Vagina (tissue), 2 donors: ENCODE measurements around the gene FNDC3A. TPM values are rescaled to one million over a fixed set of nuclear protein-coding genes. Genes with fewer than 3 reads are reported as not detected.

Source experiments
- DNase-seq, 2 donors: peaks; one replicate each; pipeline ENCODE4 v3.0.0-alpha.2; 2017; ENCODE audit errors: extremely low spot score in 2 of 2
- H3K27ac ChIP-seq: fragments of 200-600 bp; sonication (generic); one replicate; pipeline ENCODE4 v1.5.1; 2019
- H3K27me3 ChIP-seq: fragments of 200-600 bp; sonication (generic); one replicate; pipeline ENCODE4 v1.5.1; 2019
- H3K36me3 ChIP-seq, 2 donors: fragments of 200-600 bp; sonication (generic); one replicate each; pipeline ENCODE4 v1.5.1; 2017 to 2019
- H3K4me1 ChIP-seq: fragments of 200-600 bp; sonication (generic); one replicate; pipeline ENCODE4 v1.5.1; 2019
- H3K4me3 ChIP-seq, 2 donors: fragments of 200-600 bp; sonication (generic); 1 replicate in 1 of 2; 2 replicates in 1 of 2; pipeline ENCODE4 v1.5.1; 2016 to 2019
- H3K9me3 ChIP-seq: fragments of 200-600 bp; sonication (generic); one replicate; pipeline ENCODE4 v1.5.1; 2019
- POLR2A ChIP-seq, 2 donors: fragments of 450-650 bp; IDR thresholded peaks; one replicate each; pipeline ENCODE4 v1.6.1; 2017; ENCODE audit warnings: antibody characterized with exemption in 2 of 2, mild to moderate bottlenecking in 2 of 2, moderate library complexity in 2 of 2
- POLR2AphosphoS5 ChIP-seq, 2 donors: sonication (generic); formaldehyde crosslinking; IDR thresholded peaks; one replicate each; pipeline ENCODE4 v1.9.0; 2017; ENCODE audit warnings: antibody characterized with exemption in 2 of 2, mild to moderate bottlenecking in 2 of 2, low read depth in 1 of 2; ENCODE audit not compliant: insufficient read depth in 1 of 2
- intact Hi-C: fragments of 100-400 bp; cut with DNase I; formaldehyde crosslinking; loops from one replicate; pipeline ENCODE4 v1.15.1; 2023
- total RNA-seq: library from RNA; depleted of rRNA; stranded (reverse); fragments of >200 nt; gene quantifications from one replicate; pipeline ENCODE4 v1.2.3, GENCODE V29; 2016
- TF ChIP-seq, protein P1 (sequence below), 3 experiments: fragments of 450-650 bp in 2 of 3; fragments of 200-600 bp in 1 of 3; sonication (generic) in 1 of 3; IDR thresholded peaks; one replicate each; pipeline ENCODE4 v1.5.1; 2017 to 2019; ENCODE audit warnings: antibody characterized with exemption in 3 of 3, mild to moderate bottlenecking in 2 of 3, moderate library complexity in 2 of 3

FNDC3A gene
- total RNA-seq, 1 donor from 2014 or later: 32.2 TPM

DNA sequence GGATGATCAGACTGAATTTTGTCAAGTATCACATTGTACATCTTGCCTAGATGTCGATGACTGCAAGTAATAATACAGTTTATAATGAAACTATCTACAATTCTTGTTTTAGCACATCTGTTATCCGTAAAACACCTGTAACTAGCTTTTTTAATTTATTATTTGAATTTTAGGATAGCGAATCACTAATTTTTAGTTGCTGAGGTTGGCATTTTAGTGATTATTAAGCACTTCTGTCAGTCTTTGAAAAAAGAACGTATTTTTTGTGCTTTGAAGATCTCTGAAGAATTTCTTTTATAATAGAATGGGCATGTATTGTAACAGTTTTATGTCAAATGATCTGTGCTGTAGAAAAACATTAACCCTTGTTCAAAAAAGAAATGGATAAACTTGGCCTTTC lies 232.9 kb downstream of the FNDC3A start:
- H3K36me3 ChIP-seq: peaks cover 0 to 22% of the 10 kb centered on the region in 2 donors
- H3K27ac ChIP-seq: no peak overlapping the region
- no peaks in the 10 kb centered on the region for H3K27me3 ChIP-seq
- intact Hi-C loops: no loop called here
- no peaks in the 10 kb centered on the region for H3K4me1 ChIP-seq
- no peaks in the 10 kb centered on the region for H3K9me3 ChIP-seq
- no peak for TF ChIP-seq POLR2AphosphoS5 (IDR thresholded peaks at IDR 0.05; ENCODE audit: insufficient read depth in 1 of 2, low read depth in 1 of 2)
- no peak overlapping the region for H3K4me3 ChIP-seq
- no peak for DNase-seq

DNA sequence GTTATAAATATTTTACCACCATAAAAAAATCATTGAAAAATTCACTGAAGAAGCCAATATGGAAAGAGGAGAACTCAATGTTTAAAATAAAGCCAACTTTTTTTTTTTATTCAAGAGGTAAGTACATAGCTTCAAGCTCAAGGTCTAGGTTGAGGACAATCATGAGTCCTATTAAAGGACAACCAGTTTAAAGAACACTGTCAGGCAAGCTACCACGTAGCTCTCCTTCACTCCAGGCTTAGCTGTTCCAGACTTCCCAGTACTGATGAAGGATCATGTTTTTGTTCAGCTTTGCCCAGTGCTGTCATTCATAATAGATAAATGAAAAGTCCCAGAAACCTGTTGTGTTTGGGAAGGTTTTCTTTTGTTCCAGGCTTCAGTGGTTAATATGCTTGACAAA lies 234.4 kb downstream of the FNDC3A start:
- intact Hi-C loops: no loop called here
- no peak overlapping the region for H3K27ac ChIP-seq
- H3K36me3 ChIP-seq: peaks cover 0 to 16% of the 10 kb centered on the region in 2 donors
- no peak overlapping the region for H3K4me3 ChIP-seq
- no peaks in the 10 kb centered on the region for H3K4me1 ChIP-seq
- TF ChIP-seq, protein P1, sequence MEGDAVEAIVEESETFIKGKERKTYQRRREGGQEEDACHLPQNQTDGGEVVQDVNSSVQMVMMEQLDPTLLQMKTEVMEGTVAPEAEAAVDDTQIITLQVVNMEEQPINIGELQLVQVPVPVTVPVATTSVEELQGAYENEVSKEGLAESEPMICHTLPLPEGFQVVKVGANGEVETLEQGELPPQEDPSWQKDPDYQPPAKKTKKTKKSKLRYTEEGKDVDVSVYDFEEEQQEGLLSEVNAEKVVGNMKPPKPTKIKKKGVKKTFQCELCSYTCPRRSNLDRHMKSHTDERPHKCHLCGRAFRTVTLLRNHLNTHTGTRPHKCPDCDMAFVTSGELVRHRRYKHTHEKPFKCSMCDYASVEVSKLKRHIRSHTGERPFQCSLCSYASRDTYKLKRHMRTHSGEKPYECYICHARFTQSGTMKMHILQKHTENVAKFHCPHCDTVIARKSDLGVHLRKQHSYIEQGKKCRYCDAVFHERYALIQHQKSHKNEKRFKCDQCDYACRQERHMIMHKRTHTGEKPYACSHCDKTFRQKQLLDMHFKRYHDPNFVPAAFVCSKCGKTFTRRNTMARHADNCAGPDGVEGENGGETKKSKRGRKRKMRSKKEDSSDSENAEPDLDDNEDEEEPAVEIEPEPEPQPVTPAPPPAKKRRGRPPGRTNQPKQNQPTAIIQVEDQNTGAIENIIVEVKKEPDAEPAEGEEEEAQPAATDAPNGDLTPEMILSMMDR (IDR thresholded peaks at IDR 0.05): no peak
- TF ChIP-seq POLR2A (IDR thresholded peaks at IDR 0.05): no peak
- no peak for TF ChIP-seq POLR2AphosphoS5 (IDR thresholded peaks at IDR 0.05; ENCODE audit: insufficient read depth in 1 of 2, low read depth in 1 of 2)
- H3K27me3 ChIP-seq: no peaks in the 10 kb centered on the region
- no peaks in the 10 kb centered on the region for H3K9me3 ChIP-seq
- DNase-seq: no peak

DNA sequence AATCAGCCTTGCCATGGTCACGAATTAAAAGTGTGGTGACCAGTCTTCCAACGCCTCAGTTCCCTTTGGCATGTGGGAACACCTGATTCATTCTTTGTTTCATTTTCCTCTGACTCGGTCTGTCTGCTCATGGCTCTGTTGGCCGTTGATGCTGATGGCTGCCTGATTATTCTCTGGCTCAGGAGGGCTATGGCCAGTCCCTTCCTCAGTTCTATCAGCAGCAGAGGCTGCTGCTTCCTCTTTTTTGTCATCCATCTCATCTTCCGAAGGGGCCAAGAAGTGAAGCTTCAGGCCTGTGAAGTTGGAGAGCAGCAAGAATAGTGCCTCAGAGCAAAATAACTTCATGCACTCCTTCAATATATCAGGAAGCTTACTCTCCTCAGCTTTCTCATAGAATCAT lies 235.0 kb downstream of the FNDC3A start:
- intact Hi-C loops: no loop called here
- H3K27me3 ChIP-seq: no peaks in the 10 kb centered on the region
- no peak for DNase-seq
- no peaks in the 10 kb centered on the region for H3K4me1 ChIP-seq
- H3K4me3 ChIP-seq: no peak overlapping the region
- no peak overlapping the region for H3K27ac ChIP-seq
- H3K9me3 ChIP-seq: no peaks in the 10 kb centered on the region
- H3K36me3 ChIP-seq: peaks cover 0 to 16% of the 10 kb centered on the region in 2 donors
- TF ChIP-seq POLR2AphosphoS5 (IDR thresholded peaks at IDR 0.05; ENCODE audit: insufficient read depth in 1 of 2, low read depth in 1 of 2): no peak
- TF ChIP-seq POLR2A (IDR thresholded peaks at IDR 0.05): no peak
- TF ChIP-seq, protein P1 (IDR thresholded peaks at IDR 0.05): no peak

DNA sequence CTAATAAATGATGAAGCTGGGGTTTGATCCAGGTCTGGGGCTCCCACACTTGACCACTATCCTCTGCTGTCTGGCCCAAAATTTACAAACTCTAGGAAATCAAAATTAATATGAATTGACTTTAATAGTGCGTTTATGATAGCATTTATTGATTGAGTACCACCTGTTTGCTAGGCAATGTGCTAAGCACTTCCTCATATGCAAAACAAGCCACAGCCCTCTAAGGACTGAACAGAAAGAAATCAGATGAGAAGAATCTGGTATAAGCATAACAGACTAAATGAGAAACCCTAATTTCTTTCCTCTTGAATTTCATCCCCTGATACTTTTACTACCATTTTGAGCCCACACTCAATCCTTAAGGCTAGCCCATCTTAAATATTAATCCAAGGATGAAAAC lies 237.8 kb downstream of the FNDC3A start:
- Histone ChIP-seq H3K4me1 (no peaks in the 10 kb centered on the region), H3K9me3 (no peaks in the 10 kb centered on the region), H3K36me3 (no peaks in the 10 kb centered on the region), H3K27ac (no peak overlapping the region), H3K27me3 (no peaks in the 10 kb centered on the region), H3K4me3 (no peak overlapping the region)
- no peak for DNase-seq
- intact Hi-C loops: no loop called here
- TF ChIP-seq POLR2AphosphoS5 (IDR thresholded peaks at IDR 0.05; ENCODE audit: insufficient read depth in 1 of 2, low read depth in 1 of 2) (no peak), POLR2A (IDR thresholded peaks at IDR 0.05) (no peak)
- TF ChIP-seq, protein P1 (IDR thresholded peaks at IDR 0.05): no peak

DNA sequence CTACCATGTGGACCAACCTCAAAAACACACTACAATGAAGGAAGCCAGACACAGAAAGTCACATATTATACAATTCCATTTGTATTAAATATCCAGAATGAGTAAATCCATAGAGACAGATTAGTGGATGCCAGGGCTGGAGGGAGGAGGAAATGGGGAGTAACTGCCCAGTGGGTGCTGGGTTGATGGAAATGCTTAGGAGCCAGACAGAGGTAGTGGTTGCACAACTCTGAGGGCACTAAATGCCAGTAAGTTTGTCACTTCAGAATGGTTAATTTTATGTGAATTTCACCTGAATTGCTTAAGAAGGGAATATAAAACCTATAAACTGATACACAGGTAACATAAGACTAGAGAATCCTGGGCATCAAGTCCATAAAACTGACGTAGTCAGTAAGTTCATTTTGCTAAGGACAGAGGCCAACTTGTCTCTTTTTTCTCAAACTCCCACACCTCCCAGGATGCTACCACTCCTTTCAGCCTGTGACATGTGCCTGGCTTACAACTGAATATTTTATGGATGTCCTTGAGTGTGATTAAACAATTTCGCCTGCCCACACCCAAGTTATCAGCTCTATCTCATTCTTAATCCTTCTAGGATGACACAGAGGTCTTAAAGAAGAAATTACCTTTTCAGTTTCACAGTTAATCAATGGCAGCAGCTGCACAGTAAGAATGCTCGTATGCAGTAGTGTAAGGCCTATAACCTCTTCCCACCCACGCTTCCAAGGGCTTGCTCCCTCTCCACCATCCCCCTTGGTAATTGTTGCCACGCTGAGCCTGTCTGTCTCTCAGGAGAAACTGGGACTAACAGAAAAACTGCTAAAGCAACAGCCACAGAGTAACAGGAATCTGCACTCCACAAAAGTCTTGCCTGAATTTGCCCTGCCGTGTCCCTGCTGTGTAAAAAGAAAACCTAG lies 238.5 kb downstream of the FNDC3A start:
- TF ChIP-seq, protein P1 (IDR thresholded peaks at IDR 0.05): no peak
- TF ChIP-seq POLR2A (IDR thresholded peaks at IDR 0.05) (no peak), POLR2AphosphoS5 (IDR thresholded peaks at IDR 0.05; ENCODE audit: insufficient read depth in 1 of 2, low read depth in 1 of 2) (no peak)
- Histone ChIP-seq H3K9me3 (no peaks in the 10 kb centered on the region), H3K36me3 (no peaks in the 10 kb centered on the region), H3K4me1 (no peaks in the 10 kb centered on the region), H3K27me3 (peaks cover 2% of the 10 kb centered on the region), H3K4me3 (no peak overlapping the region), H3K27ac (no peak overlapping the region)
- intact Hi-C loops: no loop called here
- DNase-seq: no peak
